Colonic mucosa (tissue), 4 donors: Measurements from ENCODE around the gene DAND5. TPM values are rescaled to one million over a fixed set of nuclear protein-coding genes. Genes with fewer than 3 reads are reported as not detected.
"Not testable (repeated sequence)": the region's sequence is repeated elsewhere in the genome, so short reads cannot be mapped to it uniquely, and the experiment has no call there.

ENCODE experiments used
- DNase-seq: peaks from one replicate; pipeline ENCODE4 v3.0.0-alpha.2; 2020
- H3K27ac ChIP-seq: fragments of 200-600 bp; one replicate; pipeline ENCODE4 v1.8.0; 2021
- H3K27me3 ChIP-seq: fragments of 200-600 bp; one replicate; pipeline ENCODE4 v1.8.0; 2021
- H3K36me3 ChIP-seq: fragments of 200-600 bp; one replicate; pipeline ENCODE4 v1.8.0; 2021
- H3K4me1 ChIP-seq: fragments of 200-600 bp; one replicate; pipeline ENCODE4 v1.8.0; 2021; ENCODE audit warnings: mild to moderate bottlenecking
- H3K4me3 ChIP-seq: fragments of 200-600 bp; one replicate; pipeline ENCODE4 v1.8.0; 2021
- H3K9ac ChIP-seq, 2 donors: one replicate each; pipeline ENCODE4 v1.7.0; 2013; ENCODE audit warnings: control low read depth in 2 of 2, low read depth in 2 of 2, low read length in 2 of 2
- H3K9me3 ChIP-seq: fragments of 200-600 bp; one replicate; pipeline ENCODE4 v1.8.0; 2021
- intact Hi-C: fragments of 100-400 bp; cut with DNase I; formaldehyde crosslinking; loops from one replicate; pipeline ENCODE4 v1.14.1; 2022
- total RNA-seq, 2 donors: library from RNA; stranded (reverse); fragmentation: NEBNext Ultra II Directional in 1 of 2; extraction: Animal tissue kit (Norgen Biotek cat#: 25700) in 1 of 2; gene quantifications; one replicate each; pipeline ENCODE4 v1.2.1, GENCODE V29; 2021
- TF ChIP-seq, protein P1 (sequence below): fragments of 200-600 bp; IDR thresholded peaks from one replicate; pipeline ENCODE4 v1.8.0; 2022; ENCODE audit warnings: antibody characterized with exemption, mild to moderate bottlenecking
- donor health status: healthy.
- donor health status: DM: no; HTN: no; CAD: no.
- donor health status: DM: no; HTN: no; CAD: no.

Gene DAND5
- total RNA-seq, 2 donors from 2014 or later: 0.19 to 0.27 TPM

DNA sequence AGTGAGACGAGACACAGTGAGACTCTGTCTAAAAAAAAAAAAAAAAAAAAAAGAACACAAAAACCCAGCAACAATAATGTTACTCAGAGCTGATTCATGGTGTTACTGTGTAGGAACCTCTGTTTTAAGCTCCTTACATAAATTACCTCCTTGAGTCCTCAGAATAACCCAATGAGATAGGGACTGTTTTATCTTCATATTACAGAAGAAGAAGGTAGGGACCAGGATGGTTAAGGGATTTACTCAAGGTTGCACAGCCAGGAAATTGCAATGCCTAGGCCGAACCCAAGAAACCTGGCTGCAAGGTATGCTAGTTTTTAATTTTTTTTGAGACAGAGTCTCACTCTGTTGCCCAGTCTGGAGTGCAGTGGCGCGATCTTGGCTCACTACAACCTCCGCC is 1.5 kb upstream of the DAND5 start:
- intact Hi-C loops: no loop called here
- Histone ChIP-seq H3K27ac (no peak overlapping the region), H3K27me3 (no peaks in the 10 kb centered on the region), H3K4me1 (peaks cover 3% of the 10 kb centered on the region), H3K4me3 (no peak overlapping the region), H3K36me3 (no peaks in the 10 kb centered on the region), H3K9ac (no peak overlapping the region), H3K9me3 (no peaks in the 10 kb centered on the region)
- TF ChIP-seq, protein P1, sequence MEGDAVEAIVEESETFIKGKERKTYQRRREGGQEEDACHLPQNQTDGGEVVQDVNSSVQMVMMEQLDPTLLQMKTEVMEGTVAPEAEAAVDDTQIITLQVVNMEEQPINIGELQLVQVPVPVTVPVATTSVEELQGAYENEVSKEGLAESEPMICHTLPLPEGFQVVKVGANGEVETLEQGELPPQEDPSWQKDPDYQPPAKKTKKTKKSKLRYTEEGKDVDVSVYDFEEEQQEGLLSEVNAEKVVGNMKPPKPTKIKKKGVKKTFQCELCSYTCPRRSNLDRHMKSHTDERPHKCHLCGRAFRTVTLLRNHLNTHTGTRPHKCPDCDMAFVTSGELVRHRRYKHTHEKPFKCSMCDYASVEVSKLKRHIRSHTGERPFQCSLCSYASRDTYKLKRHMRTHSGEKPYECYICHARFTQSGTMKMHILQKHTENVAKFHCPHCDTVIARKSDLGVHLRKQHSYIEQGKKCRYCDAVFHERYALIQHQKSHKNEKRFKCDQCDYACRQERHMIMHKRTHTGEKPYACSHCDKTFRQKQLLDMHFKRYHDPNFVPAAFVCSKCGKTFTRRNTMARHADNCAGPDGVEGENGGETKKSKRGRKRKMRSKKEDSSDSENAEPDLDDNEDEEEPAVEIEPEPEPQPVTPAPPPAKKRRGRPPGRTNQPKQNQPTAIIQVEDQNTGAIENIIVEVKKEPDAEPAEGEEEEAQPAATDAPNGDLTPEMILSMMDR: no peak
- DNase-seq: no peak

DNA sequence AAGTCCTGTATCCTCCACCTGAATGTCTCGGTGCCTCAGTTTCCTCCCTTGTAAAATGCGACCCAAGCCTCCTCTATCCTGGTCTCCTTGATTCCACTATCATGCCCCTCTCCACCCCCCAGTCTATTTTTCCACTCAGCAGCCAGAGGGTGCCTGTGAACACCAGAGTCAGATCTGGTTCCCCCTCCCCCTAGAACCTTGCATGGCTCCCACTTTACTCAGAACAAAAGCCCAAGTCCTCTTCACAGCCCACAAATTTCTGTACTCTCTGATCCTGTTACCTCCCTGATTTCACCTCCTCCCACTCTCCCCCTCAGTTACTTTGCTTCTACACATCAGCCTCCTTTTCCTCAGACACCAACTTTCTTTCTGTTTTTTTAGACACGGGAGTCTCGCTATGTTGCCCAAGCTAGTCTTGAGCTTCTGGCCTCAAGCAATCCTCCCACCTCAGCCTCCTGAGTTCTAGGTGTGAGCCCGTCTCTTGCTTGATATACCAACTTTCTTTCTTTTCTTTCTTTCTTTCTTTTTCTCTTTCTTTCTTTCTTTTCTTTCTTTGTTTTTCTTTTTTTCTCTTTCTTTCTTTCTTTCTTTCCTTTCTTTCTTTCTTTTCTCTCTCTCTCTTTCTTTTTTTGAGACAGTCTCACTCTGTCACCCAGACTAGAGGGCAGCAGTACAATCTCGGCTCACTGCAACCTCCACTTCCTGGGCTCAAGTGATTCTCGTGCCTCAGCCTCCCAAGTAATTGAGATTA is 869 bp downstream of the DAND5 start:
- no peaks in the 10 kb centered on the region for H3K9me3 ChIP-seq
- DNase-seq: no peak
- H3K4me3 ChIP-seq: no peak overlapping the region
- no peaks in the 10 kb centered on the region for H3K36me3 ChIP-seq
- TF ChIP-seq, protein P1: no peak
- intact Hi-C loops: no loop called here
- no peaks in the 10 kb centered on the region for H3K27me3 ChIP-seq
- no peak overlapping the region for H3K9ac ChIP-seq
- H3K27ac ChIP-seq: no peak overlapping the region
- H3K4me1 ChIP-seq: peaks cover 3% of the 10 kb centered on the region

DNA sequence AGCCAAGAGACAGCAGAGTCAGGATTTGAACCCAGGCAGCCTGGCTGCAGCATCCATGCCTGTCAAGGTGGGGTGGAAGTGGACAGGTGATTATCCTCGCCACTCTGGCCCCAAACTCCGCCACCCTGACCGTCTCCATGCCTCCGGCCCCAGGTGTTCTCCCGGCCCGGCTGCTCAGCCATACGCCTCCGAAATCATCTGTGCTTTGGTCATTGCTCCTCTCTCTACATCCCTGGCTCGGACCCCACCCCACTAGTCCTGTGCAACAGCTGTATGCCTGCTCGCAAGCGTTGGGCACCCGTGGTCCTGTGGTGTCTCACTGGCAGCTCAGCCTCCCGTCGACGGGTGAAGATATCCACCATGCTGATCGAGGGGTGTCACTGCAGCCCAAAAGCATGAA is 3.9 kb downstream of the DAND5 start:
- H3K27ac ChIP-seq: no peak overlapping the region
- TF ChIP-seq, protein P1: no peak
- no peaks in the 10 kb centered on the region for H3K4me1 ChIP-seq
- intact Hi-C loops: no loop called here
- H3K4me3 ChIP-seq: no peak overlapping the region
- no peak for DNase-seq
- no peaks in the 10 kb centered on the region for H3K36me3 ChIP-seq
- H3K9me3 ChIP-seq: no peaks in the 10 kb centered on the region
- H3K27me3 ChIP-seq: no peaks in the 10 kb centered on the region
- H3K9ac ChIP-seq: no peak overlapping the region

DNA sequence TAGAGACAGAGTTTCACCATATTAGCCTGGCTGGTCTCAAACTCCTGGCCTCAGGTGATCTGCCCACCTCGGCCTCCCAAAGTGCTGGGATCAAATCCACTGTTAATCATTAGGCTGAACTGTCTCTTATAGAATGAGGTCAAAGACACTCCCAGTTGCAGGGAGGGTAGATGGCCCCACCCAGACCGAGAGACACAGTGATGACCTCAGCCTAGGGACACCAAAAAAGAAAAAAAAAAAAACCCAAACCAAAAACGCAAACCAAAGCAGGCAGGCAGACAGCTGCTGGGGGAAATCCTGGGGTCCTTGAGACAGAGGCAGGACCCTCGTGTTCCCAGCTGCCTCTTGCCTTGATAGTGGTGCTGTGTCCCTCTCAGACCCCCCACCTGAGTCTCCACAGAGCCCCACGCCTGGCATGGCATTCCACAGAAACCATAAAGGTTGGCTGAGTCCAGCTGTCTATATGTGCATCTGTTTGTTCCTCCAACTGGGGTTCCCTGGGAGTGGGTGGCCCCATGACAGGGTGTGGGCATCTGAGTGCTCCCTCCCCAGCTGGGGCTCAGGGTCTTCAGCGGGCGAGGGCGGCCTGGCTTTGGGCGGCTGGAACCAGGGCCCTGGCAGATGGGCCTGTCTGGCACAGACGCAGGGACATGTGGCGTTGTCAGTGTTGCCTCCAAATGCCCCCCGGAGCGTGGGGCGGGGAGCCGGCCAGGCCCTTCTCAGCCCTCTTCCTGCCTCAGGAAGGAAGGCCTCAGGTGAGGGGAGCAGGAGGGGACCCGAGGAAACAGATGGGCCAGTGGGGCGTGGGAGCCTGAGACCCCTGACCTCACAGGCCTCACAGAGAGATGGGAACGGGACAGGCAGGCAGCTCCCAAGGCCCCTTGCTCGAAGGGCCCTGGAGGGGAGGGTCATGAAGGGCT is 5.2 kb downstream of the DAND5 start:
- Histone ChIP-seq H3K4me3 (no peak overlapping the region), H3K9me3 (no peaks in the 10 kb centered on the region), H3K4me1 (no peaks in the 10 kb centered on the region), H3K36me3 (no peaks in the 10 kb centered on the region), H3K27me3 (no peaks in the 10 kb centered on the region), H3K9ac (no peak overlapping the region), H3K27ac (no peak overlapping the region)
- intact Hi-C loops: loop anchor here (5.0 kb wide), 1 partner anchor 288 kb away; no protein-coding TSS in a partner anchor
- DNase-seq: no peak
- TF ChIP-seq, protein P1: no peak

DNA sequence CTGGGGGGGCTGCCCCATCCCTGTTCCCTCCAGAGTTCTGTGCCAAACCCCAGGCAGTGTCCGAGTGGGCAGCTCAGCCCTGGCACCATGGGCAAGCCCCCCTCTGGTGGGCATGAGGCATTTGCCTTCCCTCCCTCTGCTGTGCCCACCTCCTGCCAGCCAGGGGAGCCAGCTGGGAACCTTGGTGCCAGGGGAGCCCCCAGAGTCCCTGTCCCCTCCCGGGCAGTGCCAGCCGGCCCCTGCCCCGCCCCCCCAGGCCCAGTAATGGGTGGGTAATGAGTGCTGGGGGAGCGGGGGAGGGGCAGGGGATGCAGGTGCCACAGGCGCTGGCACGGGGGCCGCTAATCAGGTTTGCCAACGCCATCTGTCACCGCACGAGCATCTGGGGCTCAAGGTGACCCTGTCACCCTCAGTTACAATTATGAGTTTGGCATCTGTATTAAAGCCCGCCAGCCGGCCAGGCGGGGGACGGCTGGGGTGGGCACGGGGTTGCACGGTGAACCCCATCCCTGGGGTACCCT is 5.9 kb downstream of the DAND5 start:
- Histone ChIP-seq H3K27ac (no peak overlapping the region), H3K27me3 (no peaks in the 10 kb centered on the region), H3K4me1 (no peaks in the 10 kb centered on the region), H3K36me3 (no peaks in the 10 kb centered on the region), H3K9ac (no peak overlapping the region), H3K4me3 (no peak overlapping the region), H3K9me3 (no peaks in the 10 kb centered on the region)
- intact Hi-C loops: loop anchor here (5.0 kb wide), 1 partner anchor 287 kb away; no protein-coding TSS in a partner anchor
- TF ChIP-seq, protein P1: no peak
- DNase-seq: no peak

DNA sequence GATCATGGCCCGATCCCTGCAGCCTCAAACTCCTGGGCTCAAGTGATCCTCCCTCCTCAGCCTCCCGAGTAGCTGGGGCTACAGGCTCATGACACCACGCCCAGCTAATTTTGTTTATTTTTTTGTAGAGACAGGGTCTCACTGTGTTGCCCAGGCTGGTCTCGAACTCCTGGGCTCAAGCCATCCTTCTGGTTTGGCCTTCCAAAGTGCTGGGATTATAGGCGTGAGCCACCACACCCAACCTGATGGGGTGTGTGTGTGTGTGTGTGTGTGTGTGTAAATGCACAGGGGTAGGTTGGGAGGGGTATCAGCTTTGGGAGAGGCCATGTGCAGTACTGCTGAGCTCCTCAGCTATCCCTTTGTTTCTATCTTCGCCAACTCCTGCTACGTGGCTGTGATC is 6.7 kb downstream of the DAND5 start:
- H3K4me1 ChIP-seq, H3K4me3 ChIP-seq, H3K9me3 ChIP-seq, H3K27me3 ChIP-seq, DNase-seq, H3K36me3 ChIP-seq, H3K27ac ChIP-seq, H3K9ac ChIP-seq: not testable (repeated sequence)
- intact Hi-C loops: loop anchor here (5.0 kb wide), 1 partner anchor 286 kb away; no protein-coding TSS in a partner anchor
